ES-I3 (cell line): ENCODE results near the gene RBM47.

Experiments
- H3K36me3 ChIP-seq: 2 replicates; pipeline ENCODE4 v1.6.1; 2013; ENCODE audit warnings: mild to moderate bottlenecking, low read length, control low read depth, moderate library complexity; ENCODE audit not compliant: insufficient read depth
- H3K4me1 ChIP-seq: 2 replicates; pipeline ENCODE4 v1.6.1; 2013; ENCODE audit warnings: mild to moderate bottlenecking, control low read depth, low read length; ENCODE audit not compliant: insufficient read depth
- H3K9ac ChIP-seq: 2 replicates; pipeline ENCODE4 v1.6.1; 2013; ENCODE audit warnings: low read depth, mild to moderate bottlenecking, low read length, moderate library complexity
- H3K9me3 ChIP-seq: 2 replicates; pipeline ENCODE4 v1.6.1; 2013; ENCODE audit warnings: mild to moderate bottlenecking, low read length, moderate library complexity; ENCODE audit not compliant: control insufficient read depth, insufficient read depth

Gene RBM47

DNA sequence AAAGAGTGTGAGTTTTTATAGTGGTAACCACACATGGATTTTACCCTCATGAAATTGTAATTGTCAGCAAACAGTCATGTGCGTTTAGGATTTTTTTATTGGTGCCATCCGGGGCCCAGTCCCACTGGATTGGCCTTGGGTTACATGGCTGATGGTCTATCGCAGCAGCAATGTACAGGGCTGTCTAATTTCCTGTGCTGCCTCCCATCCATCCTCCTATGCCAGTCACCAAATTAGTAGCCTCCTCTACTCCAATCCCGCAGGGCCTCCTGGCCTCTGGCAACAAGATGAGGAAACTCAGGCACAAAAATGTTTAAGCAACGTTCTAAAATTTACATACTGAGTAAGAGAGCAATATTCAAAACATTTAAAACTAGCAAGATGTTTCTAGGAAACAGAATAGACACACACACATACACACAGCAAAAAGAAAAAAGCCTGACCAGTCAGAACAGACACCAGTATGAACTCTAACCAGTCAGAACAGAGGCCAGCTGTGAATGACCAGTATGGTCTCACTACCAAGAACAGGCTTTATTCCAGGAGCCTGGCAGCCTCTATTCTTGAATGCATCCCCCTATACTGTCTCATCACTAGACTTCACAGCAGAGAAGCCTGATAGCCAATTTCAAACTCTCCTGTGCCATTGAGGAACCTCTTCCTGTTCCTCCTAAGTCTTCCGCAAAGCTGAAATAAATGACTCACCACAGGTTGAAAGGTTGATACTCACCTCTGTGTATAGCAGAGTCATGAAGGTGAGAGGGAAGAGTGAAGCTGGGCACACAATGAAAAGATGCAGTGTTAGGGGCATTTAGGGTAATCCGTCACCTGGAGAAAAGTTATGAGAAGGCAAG, 251.9 kb downstream of the RBM47 start:
- Histone ChIP-seq H3K4me1 (peaks cover 8% of the 10 kb centered on the region; the same call in 1 of the 2 replicates), H3K9ac (no peak overlapping the region), H3K36me3 (no peaks in the 10 kb centered on the region), H3K9me3 (no peaks in the 10 kb centered on the region)

DNA sequence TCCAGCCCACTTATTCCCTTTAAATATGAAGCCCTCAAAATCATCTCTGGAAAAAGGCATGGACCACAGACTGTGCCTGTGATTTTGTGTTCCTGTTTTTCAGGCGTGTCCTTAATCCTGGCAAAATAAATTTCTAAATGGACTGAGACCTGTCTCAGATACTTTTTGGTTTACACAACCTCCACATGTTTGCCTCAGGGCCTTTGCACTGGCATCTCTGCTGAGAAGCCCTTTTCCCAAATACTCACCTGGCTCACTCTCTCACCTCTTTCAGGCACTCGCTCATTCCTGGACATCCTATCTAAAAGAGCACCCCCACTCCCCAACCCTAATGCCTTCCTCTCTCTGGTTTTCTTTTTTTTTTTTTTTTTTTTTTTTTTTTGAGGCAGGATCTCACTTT, 254.0 kb downstream of the RBM47 start:
- Histone ChIP-seq H3K4me1 (peaks cover 8% of the 10 kb centered on the region; the same call in 1 of the 2 replicates), H3K36me3 (no peaks in the 10 kb centered on the region), H3K9ac (no peak overlapping the region), H3K9me3 (no peaks in the 10 kb centered on the region)

GRCh38 chr4:40375095-40375494, 254.6 kb downstream of the RBM47 start:
- H3K9me3 ChIP-seq: no peaks in the 10 kb centered on the region
- H3K9ac ChIP-seq: no peak overlapping the region
- no peaks in the 10 kb centered on the region for H3K36me3 ChIP-seq
- H3K4me1 ChIP-seq: peaks cover 8% of the 10 kb centered on the region; the same call in 1 of the 2 replicates

DNA sequence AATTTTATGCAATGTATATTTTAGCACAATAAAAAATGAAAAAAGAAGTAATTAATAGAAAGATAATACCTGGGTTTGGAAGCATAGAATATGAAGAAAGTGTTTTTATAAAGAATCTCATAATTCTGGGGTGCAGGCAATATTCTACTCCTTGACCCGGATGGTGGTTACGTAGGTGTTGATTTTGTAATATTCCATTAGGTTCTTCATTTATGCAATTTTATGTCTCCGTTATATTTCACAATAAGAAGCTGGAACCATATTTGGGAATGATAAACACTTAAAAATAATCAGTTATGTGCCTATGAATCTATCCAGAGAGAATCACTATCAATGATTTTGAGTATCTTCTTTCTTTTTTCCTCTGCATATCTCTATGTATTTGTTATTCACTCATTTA, 256.0 kb downstream of the RBM47 start:
- Histone ChIP-seq H3K9ac (no peak overlapping the region), H3K4me1 (no peaks in the 10 kb centered on the region), H3K9me3 (no peaks in the 10 kb centered on the region), H3K36me3 (no peaks in the 10 kb centered on the region)
